HepG2 (cell line): ENCODE data around the gene HEBP1. TPM values are rescaled to one million over a fixed set of nuclear protein-coding genes. Genes with fewer than 3 reads are reported as not detected.

ENCODE experiments used
- ARHGAP35 ChIP-seq: sonication (generic); formaldehyde crosslinking; IDR thresholded peaks from 2 replicates; pipeline ENCODE4 v1.9.0; 2022; ENCODE audit warnings: mild to moderate bottlenecking, inconsistent platforms, moderate library complexity, missing genetic modification reagents, borderline replicate concordance
- ETS1 ChIP-seq: sonication (generic); formaldehyde crosslinking; IDR thresholded peaks from 2 replicates; pipeline ENCODE4 v1.4.0; 2020; ENCODE audit warnings: missing genetic modification reagents
- FOXA1 ChIP-seq, 2 experiments: fragments of 450-650 bp in 1 of 2; sonication (generic) in 1 of 2; formaldehyde crosslinking in 1 of 2; IDR thresholded peaks; 2 replicates each; pipeline versions ENCODE4 v1.4.0 to v1.6.1; 2016 to 2020; ENCODE audit warnings: missing genetic modification reagents in 1 of 2
- FOXK1 ChIP-seq: sonication (generic); formaldehyde crosslinking; IDR thresholded peaks from 2 replicates; pipeline ENCODE4 v1.4.0; 2020; ENCODE audit warnings: low read depth, missing genetic modification reagents, borderline replicate concordance
- HES4 ChIP-seq: sonication (generic); formaldehyde crosslinking; IDR thresholded peaks from 2 replicates; pipeline ENCODE4 v1.9.0; 2021; ENCODE audit warnings: mild to moderate bottlenecking, missing genetic modification reagents, borderline replicate concordance
- KLF15 ChIP-seq: sonication (generic); formaldehyde crosslinking; IDR thresholded peaks from 2 replicates; pipeline ENCODE4 v1.8.1; 2023; ENCODE audit warnings: borderline replicate concordance, mild to moderate bottlenecking, inconsistent platforms, missing genetic modification reagents, mixed read lengths
- MTF1 ChIP-seq: sonication (generic); formaldehyde crosslinking; IDR thresholded peaks from 2 replicates; pipeline ENCODE4 v1.5.0; 2020; ENCODE audit warnings: missing genetic modification reagents
- NCOA5 ChIP-seq: sonication (generic); formaldehyde crosslinking; IDR thresholded peaks from 2 replicates; pipeline ENCODE4 v1.4.0; 2020; ENCODE audit warnings: missing genetic modification reagents
- NFRKB ChIP-seq: fragments of 450-650 bp; IDR thresholded peaks from 2 replicates; pipeline ENCODE4 v1.6.1; 2017
- PCBP2 ChIP-seq: fragments of 200-400 bp; formaldehyde crosslinking; optimal IDR thresholded peaks from 2 replicates; pipeline ENCODE3; 2018; ENCODE audit warnings: low read length, low read depth; ENCODE audit not compliant: poor library complexity, severe bottlenecking
- REXO4 ChIP-seq: sonication (generic); formaldehyde crosslinking; IDR thresholded peaks from 2 replicates; pipeline ENCODE4 v1.8.0; 2022; ENCODE audit warnings: missing genetic modification reagents, mild to moderate bottlenecking, borderline replicate concordance
- RNF2 ChIP-seq: fragments of 450-650 bp; conservative IDR thresholded peaks from 2 replicates; pipeline ENCODE4 v1.6.1; 2016; ENCODE audit warnings: low read depth
- TCF12 ChIP-seq, 2 experiments: fragments of 450-650 bp in 1 of 2; sonication (generic) in 1 of 2; formaldehyde crosslinking in 1 of 2; IDR thresholded peaks; 2 replicates each; pipeline versions ENCODE4 v1.6.1 to v1.8.0; 2017 to 2022; ENCODE audit warnings: antibody characterized with exemption in 1 of 2, mild to moderate bottlenecking in 1 of 2, missing genetic modification reagents in 1 of 2, moderate library complexity in 1 of 2
- TCF7 ChIP-seq: sonication (generic); IDR thresholded peaks from 2 replicates; pipeline ENCODE4 v1.6.1; 2016; ENCODE audit warnings: antibody characterized with exemption, low read depth
- TFDP1 ChIP-seq: IDR thresholded peaks from 2 replicates; pipeline ENCODE4 v1.6.1; 2016; ENCODE audit warnings: missing compliant biosample characterization, missing genetic modification reagents, borderline replicate concordance
- ZBTB46 ChIP-seq: sonication (generic); formaldehyde crosslinking; IDR thresholded peaks from 2 replicates; pipeline ENCODE4 v1.4.0; 2020; ENCODE audit warnings: mild to moderate bottlenecking, missing genetic modification reagents, borderline replicate concordance
- ZNF329 ChIP-seq: sonication (generic); formaldehyde crosslinking; IDR thresholded peaks from 2 replicates; pipeline ENCODE4 v1.9.0; 2021; ENCODE audit warnings: low read depth, mild to moderate bottlenecking, missing genetic modification reagents
- ZNF564 ChIP-seq: sonication (generic); formaldehyde crosslinking; IDR thresholded peaks from 2 replicates; pipeline ENCODE4 v1.8.1; 2023; ENCODE audit warnings: mild to moderate bottlenecking, missing genetic modification reagents
- ZNF691 ChIP-seq: sonication (generic); formaldehyde crosslinking; IDR thresholded peaks from 2 replicates; pipeline ENCODE4 v1.4.0; 2020; ENCODE audit warnings: missing genetic modification reagents, low read depth, mild to moderate bottlenecking, borderline replicate concordance
- polyA plus RNA-seq, 8 experiments: library from polyadenylated mRNA; depleted of rRNA in 3 of 8; stranded (reverse) in 7 of 8; unstranded in 1 of 8; fragments of >200 nt; fragmentation: Illumina TruSeq in 4 of 8; extraction: Trizol in 4 of 8; gene quantifications; 2 replicates each; pipeline versions ENCODE4 v1.2.1 to v1.2.3, GENCODE V29; 2011 to 2016; ENCODE audit warnings: low read depth in 4 of 8, missing spikeins in 1 of 8, mixed read lengths in 1 of 8; ENCODE audit not compliant: insufficient read depth in 1 of 8
- total RNA-seq, 5 experiments: library from RNA; depleted of rRNA; stranded (reverse); fragments of >200 nt; fragmentation: Illumina TruSeq; extraction: Trizol; gene quantifications; 2 replicates each; pipeline ENCODE4 v1.2.3, GENCODE V29; 2016; ENCODE audit warnings: low read depth in 1 of 5
- TF ChIP-seq, protein P1 (sequence below): sonication (generic); formaldehyde crosslinking; IDR thresholded peaks from 2 replicates; pipeline ENCODE4 v1.5.1; 2020; ENCODE audit warnings: mild to moderate bottlenecking, moderate library complexity, missing genetic modification reagents
- TF ChIP-seq, protein P2 (sequence below): IDR thresholded peaks from 2 replicates; pipeline ENCODE4 v1.6.1; 2016; ENCODE audit warnings: low read depth

The HEBP1 gene
- total and polyA plus RNA-seq, 2 of the 13 experiments (the other 11 are each of a cell fraction or from before 2014, with no cell fraction given), result 7.8 to 9.4 TPM

GRCh38 chr12:12946686-12947355 lies 53.2 kb downstream of the HEBP1 start (continued):
- TF ChIP-seq TCF12 (IDR thresholded peaks at IDR 0.05) (no peak), TCF12 (CRISPR knock-in tag; IDR thresholded peaks at IDR 0.05) (no peak), ZNF564 (no peak), FOXA1 (IDR thresholded peaks at IDR 0.05) (no peak), FOXA1 (CRISPR knock-in tag; IDR thresholded peaks at IDR 0.05) (peak; percentile 69), KLF15 (CRISPR knock-in tag) (no peak), MTF1 (CRISPR knock-in tag) (no peak), TCF7 (no peak), FOXK1 (no peak), ETS1 (CRISPR knock-in tag) (no peak), HES4 (CRISPR knock-in tag) (no peak), ZNF691 (no peak), NCOA5 (no peak), NFRKB (no peak), REXO4 (CRISPR knock-in tag) (no peak), ZBTB46 (CRISPR knock-in tag) (no peak), RNF2 (no peak), ZNF329 (CRISPR knock-in tag) (no peak), TFDP1 (CRISPR knock-in tag) (no peak), ARHGAP35 (CRISPR knock-in tag) (no peak), PCBP2 (no peak)
- TF ChIP-seq, protein P1, sequence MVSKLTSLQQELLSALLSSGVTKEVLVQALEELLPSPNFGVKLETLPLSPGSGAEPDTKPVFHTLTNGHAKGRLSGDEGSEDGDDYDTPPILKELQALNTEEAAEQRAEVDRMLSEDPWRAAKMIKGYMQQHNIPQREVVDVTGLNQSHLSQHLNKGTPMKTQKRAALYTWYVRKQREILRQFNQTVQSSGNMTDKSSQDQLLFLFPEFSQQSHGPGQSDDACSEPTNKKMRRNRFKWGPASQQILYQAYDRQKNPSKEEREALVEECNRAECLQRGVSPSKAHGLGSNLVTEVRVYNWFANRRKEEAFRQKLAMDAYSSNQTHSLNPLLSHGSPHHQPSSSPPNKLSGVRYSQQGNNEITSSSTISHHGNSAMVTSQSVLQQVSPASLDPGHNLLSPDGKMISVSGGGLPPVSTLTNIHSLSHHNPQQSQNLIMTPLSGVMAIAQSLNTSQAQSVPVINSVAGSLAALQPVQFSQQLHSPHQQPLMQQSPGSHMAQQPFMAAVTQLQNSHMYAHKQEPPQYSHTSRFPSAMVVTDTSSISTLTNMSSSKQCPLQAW (CRISPR knock-in tag), result no peak
- TF ChIP-seq, protein P2, sequence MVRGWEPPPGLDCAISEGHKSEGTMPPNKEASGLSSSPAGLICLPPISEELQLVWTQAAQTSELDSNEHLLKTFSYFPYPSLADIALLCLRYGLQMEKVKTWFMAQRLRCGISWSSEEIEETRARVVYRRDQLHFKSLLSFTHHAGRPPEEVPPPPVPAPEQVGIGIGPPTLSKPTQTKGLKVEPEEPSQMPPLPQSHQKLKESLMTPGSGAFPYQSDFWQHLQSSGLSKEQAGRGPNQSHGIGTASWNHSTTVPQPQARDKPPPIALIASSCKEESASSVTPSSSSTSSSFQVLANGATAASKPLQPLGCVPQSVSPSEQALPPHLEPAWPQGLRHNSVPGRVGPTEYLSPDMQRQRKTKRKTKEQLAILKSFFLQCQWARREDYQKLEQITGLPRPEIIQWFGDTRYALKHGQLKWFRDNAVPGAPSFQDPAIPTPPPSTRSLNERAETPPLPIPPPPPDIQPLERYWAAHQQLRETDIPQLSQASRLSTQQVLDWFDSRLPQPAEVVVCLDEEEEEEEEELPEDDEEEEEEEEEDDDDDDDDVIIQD, result 0 out of 2 replicates have a peak, but pooled peaks have one; percentile 19
